EL (cell line): ENCODE data around the gene TNFSF4.
"Not testable (repeated sequence)": the region's sequence is repeated elsewhere in the genome, so short reads cannot be mapped to it uniquely, and the experiment has no call there.

ENCODE experiments used
- DNase-seq: peaks from one replicate; pipeline ENCODE4 v3.0.0-alpha.2; 2016

TNFSF4 gene

GRCh38 chr1:173161510-173162221 lies 45.5 kb downstream of the TNFSF4 start:
- peak; percentile 78 for DNase-seq

GRCh38 chr1:173153964-173154363 lies 53.2 kb downstream of the TNFSF4 start:
- not testable (repeated sequence) for DNase-seq

- DNase-seq: no peak
Observed at GRCh38 chr1:173153503-173153902, 53.6 kb downstream of the TNFSF4 start.

GRCh38 chr1:173152598-173152997 lies 54.5 kb downstream of the TNFSF4 start:
- no peak for DNase-seq

DNA sequence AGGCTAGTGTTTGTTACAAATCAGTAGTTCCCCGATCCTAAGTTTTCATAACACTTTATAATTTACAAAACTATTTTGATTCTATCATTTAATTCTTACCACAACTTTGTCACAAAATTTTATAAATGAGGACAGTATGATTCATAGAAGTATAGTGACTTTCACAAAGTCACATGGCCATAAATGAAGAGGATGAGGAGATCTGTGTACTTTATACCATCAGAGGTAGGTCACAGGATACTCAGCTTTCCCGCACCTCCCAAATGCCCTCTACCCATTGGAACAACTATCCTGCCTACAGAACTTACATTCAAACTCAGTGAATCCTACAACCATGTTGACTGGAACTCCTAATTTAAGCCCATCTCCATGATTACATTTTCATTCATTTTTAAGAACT lies 56.3 kb downstream of the TNFSF4 start:
- no peak for DNase-seq

DNA sequence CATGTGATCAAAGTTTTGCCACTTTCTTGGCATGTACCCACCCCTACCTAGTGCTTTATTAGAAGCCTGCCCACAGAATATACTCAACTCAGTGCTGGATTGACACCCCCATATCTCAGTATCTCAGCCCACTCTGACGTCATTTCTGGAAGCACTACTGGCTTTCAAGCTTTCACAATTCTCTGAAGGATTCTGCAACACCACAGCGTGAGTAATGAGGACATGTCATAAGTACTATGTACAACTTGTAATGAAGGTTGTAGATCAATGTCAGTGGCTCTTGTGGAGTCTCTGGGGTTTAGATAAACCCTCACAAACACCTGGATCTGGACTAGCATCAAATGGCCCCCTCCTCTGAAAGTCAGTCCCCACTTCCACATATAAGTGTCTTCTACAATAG lies 57.2 kb downstream of the TNFSF4 start:
- DNase-seq: peak; percentile 72

DNA sequence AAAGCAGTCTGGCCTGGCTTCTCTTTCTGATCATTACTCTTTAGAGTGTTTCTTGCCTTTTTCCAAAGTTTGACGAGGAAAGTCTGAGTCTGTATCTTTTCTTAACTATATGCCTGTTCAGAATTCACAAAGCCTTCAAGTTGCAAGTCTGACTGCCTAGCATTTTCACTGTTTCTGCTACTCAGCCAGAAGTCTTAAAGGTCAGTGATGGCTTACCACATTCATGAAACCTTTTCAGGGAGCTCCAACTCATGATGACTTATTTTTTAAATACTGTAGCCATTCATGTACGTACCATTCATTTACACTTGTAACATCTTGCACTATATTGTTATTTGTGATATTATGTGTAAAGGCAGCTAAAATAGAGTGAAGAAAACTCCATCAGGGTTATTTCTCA lies 58.2 kb downstream of the TNFSF4 start:
- DNase-seq: no peak

DNA sequence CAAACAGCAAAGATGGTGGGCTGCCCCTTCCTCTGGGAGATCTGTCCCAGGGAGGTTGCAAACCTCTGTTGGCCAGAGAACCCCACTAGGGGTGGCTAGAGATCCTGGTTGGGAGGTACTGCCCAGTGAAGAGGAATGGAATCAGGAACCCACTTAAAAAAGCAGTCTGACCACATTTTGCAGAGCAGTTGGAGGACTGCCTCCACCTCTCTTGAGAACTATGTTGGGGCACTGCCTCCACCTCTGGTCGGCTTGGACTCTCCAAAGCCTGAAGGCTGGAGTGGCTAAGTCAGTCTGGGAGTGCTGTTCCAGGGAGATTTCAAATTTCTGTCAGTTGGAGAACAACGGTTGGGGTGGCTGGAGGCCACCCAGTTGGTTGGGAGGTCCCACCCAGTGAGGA lies 58.6 kb downstream of the TNFSF4 start:
- DNase-seq: no peak

DNA sequence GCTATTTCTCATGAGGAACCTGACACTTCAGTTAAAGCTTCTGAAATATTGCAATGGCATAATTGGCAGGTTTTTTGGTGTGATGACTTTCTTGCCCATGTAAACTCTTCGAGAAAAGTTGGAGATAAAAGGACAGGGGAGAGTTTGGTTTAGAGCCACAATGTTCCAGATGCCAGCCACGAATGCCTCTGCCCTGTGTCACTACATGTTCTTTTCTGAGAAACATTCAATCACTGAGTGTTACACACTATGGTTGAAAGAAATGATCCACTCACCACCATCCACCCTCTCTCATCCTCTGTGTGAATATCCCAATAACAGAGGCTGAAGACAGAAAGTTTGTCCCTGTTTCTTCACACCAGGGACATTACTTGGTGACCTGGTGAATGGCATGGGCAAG lies 66.4 kb downstream of the TNFSF4 start:
- DNase-seq: no peak

GRCh38 chr1:173139706-173140105 lies 67.4 kb downstream of the TNFSF4 start:
- DNase-seq: no peak

- peak; percentile 63 for DNase-seq
Observed at GRCh38 chr1:173137107-173137706, 69.9 kb downstream of the TNFSF4 start.

DNA sequence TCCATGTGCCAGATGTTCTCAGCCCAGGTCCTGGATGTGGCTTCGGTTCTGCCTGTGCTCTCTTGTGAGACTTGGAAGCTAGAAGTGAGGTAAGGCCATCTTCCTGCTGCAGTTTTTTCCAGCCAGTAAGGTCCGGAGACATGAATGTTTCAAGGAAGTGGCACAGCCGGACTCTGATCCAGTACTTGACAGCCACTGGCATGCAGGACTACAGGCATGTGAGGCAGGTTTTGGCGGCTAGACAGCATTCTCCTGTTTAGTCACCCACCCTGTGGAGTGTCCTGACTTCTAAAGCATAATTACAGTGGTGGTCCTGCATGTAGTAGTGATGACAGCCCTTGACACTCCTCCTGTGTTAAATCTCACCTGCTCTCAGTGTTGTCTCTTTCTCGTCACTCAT lies 72.3 kb downstream of the TNFSF4 start:
- DNase-seq: peak; percentile 11

DNA sequence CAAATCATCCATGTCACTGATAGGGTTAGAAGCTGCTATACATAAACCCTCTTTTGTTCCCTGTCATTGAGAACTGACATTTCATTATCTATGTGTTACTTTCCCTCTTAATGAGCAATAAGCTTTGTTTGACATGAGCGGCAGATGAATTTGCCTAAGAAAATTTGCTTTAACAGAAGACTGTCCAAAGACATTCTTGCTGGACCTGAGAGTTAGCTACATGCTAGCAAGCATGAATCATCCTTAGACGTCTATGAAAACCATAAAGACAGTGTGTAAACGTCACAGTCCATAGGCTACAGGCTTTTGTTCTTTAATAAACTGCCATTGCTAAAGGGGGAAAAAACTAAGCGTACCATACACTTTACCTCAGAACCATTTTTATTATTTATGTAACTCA lies 73.1 kb downstream of the TNFSF4 start:
- peak; percentile 47 for DNase-seq
